ENCODE measurements around the gene RAP1GAP2. TPM values are rescaled to one million over a fixed set of nuclear protein-coding genes. Genes with fewer than 3 reads are reported as not detected.
A peak's percentile ranks its signal among the peaks of the same experiment; 100 is the strongest.
"Not testable (repeated sequence)": the region's sequence is repeated elsewhere in the genome, so short reads cannot be mapped to it uniquely, and the experiment has no call there.

Gene RAP1GAP2
- total RNA-seq, 1 donor, result 29.3 TPM

DNA sequence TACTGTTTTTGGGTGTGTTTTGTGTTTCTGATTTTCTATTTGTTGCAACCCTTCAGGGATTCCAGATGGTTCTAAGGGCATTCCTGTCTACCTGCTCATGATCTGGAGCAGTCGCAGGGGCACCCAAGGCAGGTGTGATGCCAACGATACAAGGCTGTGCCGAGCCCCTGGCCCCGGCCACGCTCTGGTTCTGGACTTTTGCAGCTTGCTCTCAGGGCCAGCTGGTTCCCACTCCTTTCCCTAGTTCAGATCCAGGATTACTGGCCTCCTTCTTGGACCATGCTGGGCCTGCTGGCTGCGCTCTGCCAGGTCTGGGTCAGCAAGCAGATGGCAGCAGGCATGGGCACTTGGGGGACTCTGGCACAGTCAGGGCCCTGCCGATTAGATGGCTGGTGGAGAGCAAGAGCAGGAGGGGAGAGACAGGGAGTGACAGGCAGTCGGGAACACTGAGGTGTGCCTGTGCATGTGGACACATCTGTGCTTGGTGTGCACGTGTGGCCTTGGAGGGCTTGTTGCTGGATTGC lies 15.2 kb upstream of the RAP1GAP2 start:
- H3K4me3 ChIP-seq (ENCODE audit: low read length), result no peak overlapping the region
- no peaks in the 10 kb centered on the region for H3K9me3 ChIP-seq (ENCODE audit: low read depth, low read length)

DNA sequence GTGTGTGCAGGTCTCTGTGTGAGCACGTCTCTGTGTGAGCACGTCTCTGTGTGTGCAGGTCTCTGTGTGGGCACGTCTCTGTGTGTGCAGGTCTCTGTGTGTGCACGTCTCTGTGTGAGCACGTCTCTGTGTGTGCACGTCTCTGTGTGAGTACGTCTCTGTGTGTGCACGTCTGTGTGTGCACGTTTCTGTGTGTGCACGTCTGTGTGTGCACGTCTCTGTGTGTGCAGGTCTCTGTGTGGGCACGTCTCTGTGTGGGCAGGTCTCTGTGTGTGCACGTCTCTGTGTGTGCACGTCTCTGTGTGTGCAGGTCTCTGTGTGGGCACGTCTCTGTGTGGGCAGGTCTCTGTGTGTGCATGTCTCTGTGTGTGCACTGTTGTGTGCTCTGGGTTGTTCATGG lies 14.6 kb upstream of the RAP1GAP2 start:
- not testable (repeated sequence) for H3K27me3 ChIP-seq (ENCODE audit: insufficient read depth, low read length); H3K4me3 ChIP-seq (ENCODE audit: low read length); H3K9me3 ChIP-seq (ENCODE audit: low read depth, low read length)
- H3K4me1 ChIP-seq (ENCODE audit: insufficient read depth, low read length), result peaks cover 10% of the 10 kb centered on the region

More for the DNA sequence above, 15.2 kb upstream of the RAP1GAP2 start:
- Histone ChIP-seq H3K4me1 (ENCODE audit: insufficient read depth, low read length) (peaks cover 4% of the 10 kb centered on the region), H3K27me3 (ENCODE audit: insufficient read depth, low read length) (peaks cover 12% of the 10 kb centered on the region)

DNA sequence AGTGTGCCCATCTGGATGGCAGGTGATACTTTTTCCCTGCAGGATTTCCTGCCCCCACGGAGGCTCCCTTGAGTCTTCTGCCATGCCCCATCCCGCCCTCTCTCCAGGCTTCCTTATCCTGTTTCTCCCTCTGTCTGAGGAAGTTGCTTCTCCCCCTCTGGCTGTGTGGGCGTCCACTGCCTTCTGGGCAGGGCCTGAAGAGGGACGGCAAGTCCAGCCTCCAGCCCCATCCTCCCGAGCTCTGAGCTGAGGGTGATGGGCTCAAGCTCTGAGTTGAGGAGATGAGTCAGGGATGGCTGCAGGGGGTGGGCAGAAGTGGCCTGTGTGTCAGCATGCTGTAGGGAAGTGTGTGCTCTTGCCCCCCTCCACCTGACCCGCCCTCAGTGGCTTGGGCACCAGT lies 14.2 kb upstream of the RAP1GAP2 start:
- no peaks in the 10 kb centered on the region for H3K9me3 ChIP-seq (ENCODE audit: low read depth, low read length)
- no peak overlapping the region for H3K4me3 ChIP-seq (ENCODE audit: low read length)
- H3K4me1 ChIP-seq (ENCODE audit: insufficient read depth, low read length), result peaks cover 12% of the 10 kb centered on the region
- H3K27me3 ChIP-seq (ENCODE audit: insufficient read depth, low read length), result peaks cover 6% of the 10 kb centered on the region

DNA sequence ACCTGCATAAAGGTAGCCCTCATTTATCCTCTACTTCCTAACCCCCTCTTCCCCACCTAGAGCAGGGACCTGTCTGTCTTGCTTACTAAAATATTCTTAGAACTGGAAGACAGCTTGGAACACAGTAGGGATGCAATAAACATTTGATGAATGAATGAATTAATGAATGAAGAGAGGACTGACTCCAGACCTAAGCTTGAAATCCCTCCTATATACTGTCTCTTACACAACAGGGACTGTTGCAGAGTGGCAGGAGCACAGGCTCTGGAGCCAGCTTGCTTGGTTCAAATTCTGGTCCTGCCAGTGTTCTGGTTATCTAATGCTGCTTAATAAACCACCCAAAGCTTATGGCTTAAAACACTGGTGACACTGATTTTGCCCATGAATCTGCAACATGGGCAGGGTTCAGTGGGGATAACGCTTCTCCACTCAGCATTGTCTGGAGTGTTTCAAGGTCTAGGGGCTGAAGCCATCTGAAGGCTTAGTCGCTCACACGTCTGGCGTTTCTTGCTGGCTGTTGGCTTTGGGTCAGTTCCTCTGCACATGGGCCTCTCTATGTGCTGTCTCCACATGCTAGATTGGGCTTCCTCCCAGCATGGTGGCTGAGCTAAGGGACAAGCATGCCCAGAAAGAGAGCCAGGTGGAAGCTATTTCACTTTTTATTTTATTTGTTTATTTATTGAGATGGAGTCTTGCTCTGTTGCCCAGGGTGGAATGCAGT lies 12.8 kb upstream of the RAP1GAP2 start:
- H3K9me3 ChIP-seq (ENCODE audit: low read depth, low read length), result no peaks in the 10 kb centered on the region
- H3K4me3 ChIP-seq (ENCODE audit: low read length), result no peak overlapping the region
- no peaks in the 10 kb centered on the region for H3K27me3 ChIP-seq (ENCODE audit: insufficient read depth, low read length)
- H3K4me1 ChIP-seq (ENCODE audit: insufficient read depth, low read length), result peaks cover 12% of the 10 kb centered on the region

DNA sequence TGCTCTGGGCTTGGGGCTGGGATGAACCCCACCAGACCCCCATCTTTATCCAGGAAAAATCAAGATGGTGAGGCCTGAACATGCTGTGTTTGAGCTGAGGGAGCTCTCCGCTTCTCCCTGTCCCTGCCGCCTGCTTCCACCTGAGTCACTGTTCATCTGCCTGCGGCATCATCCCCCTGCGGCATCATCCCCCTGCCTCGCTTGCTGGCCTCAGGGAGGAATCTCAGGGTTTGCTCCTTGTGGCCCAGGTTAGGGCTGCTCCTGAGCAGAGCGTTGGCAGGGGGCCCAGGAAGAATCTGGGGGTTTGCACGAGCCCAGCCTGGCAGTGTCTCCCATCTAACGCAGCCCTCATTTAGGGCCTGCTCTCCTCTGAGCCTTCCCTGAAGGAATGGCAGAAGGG lies 11.4 kb upstream of the RAP1GAP2 start:
- H3K4me3 ChIP-seq (ENCODE audit: low read length), result no peak overlapping the region
- peaks cover 24% of the 10 kb centered on the region for H3K4me1 ChIP-seq (ENCODE audit: insufficient read depth, low read length)
- H3K27me3 ChIP-seq (ENCODE audit: insufficient read depth, low read length), result no peaks in the 10 kb centered on the region
- no peaks in the 10 kb centered on the region for H3K9me3 ChIP-seq (ENCODE audit: low read depth, low read length)

DNA sequence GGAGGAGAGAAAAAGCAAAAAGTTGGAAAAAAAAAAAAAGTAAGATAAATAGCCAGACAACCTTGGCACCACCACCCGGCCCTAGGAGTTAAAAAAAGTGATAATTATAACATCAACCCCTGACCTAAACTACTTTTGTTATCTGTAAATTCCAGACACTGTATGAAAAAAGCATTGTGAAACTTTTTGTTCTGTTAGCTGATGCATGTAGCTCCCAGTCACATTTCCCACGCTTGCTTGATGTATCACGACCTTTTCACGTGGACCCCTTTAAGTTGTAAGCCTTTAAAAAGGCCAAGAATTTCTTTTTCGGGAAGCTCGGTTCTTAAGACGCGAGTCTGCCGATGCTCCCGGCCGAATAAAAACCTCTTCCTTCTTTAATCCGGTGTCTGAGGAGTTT lies 10.9 kb upstream of the RAP1GAP2 start:
- H3K4me3 ChIP-seq (ENCODE audit: low read length); H3K27me3 ChIP-seq (ENCODE audit: insufficient read depth, low read length); H3K9me3 ChIP-seq (ENCODE audit: low read depth, low read length): not testable (repeated sequence)
- H3K4me1 ChIP-seq (ENCODE audit: insufficient read depth, low read length), result peaks cover 29% of the 10 kb centered on the region

DNA sequence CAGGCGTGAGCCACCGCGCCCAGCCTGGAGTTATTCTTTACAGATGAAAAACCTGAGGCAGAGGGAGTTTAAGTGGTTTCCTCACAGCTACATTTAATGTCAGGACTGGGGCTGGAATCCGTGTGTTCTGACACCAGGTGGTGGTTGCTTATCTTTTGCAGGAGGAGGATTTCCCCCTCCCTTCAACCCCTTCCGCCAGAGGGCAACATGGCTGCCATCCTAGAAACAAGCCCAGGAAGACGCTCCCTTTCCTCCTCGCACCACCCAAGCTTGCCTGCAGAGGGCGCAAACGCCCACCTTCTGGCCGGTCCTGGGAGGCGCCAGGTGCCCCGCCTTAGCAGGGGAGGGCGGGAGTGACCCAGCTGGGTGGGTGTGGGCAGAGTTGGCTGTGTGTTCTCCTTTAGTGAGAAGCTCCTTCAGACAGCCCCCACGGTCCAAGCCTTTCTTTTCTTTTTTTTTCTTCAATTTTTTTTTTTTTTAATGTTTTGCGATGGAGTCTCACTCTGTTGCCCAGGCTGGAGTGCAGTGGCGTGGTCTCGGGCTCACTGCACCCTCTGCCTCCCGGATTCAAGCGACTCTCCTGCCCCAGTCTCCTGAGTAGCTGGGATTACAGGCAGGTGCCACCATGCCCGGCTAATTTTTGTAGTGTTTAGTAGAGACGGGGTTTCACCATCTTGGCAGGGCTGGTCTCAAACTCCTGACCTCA lies 9.9 kb upstream of the RAP1GAP2 start:
- no peaks in the 10 kb centered on the region for H3K9me3 ChIP-seq (ENCODE audit: low read depth, low read length)
- peaks cover 38% of the 10 kb centered on the region for H3K4me1 ChIP-seq (ENCODE audit: insufficient read depth, low read length)
- H3K4me3 ChIP-seq (ENCODE audit: low read length), result no peak overlapping the region
- H3K27me3 ChIP-seq (ENCODE audit: insufficient read depth, low read length), result no peaks in the 10 kb centered on the region

DNA sequence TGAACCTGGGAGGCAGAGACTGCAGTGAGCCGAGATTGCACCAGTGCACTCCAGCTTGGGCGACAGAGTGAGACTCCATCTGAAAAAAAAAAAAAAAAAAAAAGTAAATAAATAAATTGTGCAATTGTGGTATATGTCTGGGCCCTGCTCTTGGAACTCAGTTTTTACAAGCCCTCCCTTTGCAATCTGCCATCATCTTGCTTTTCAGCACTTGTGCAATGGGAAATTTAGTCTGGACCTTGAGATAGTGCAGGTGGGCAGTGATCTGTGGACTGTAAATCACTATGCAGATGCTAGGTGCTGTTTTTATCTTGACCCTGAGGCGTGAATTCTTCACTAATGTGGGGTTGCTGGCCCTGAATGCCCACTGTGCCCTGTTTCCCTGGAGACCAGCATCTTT lies 6.5 kb upstream of the RAP1GAP2 start:
- Histone ChIP-seq H3K27me3 (ENCODE audit: insufficient read depth, low read length) (no peaks in the 10 kb centered on the region), H3K9me3 (ENCODE audit: low read depth, low read length) (no peaks in the 10 kb centered on the region), H3K4me3 (ENCODE audit: low read length) (no peak overlapping the region), H3K4me1 (ENCODE audit: insufficient read depth, low read length) (peaks cover 72% of the 10 kb centered on the region)

DNA sequence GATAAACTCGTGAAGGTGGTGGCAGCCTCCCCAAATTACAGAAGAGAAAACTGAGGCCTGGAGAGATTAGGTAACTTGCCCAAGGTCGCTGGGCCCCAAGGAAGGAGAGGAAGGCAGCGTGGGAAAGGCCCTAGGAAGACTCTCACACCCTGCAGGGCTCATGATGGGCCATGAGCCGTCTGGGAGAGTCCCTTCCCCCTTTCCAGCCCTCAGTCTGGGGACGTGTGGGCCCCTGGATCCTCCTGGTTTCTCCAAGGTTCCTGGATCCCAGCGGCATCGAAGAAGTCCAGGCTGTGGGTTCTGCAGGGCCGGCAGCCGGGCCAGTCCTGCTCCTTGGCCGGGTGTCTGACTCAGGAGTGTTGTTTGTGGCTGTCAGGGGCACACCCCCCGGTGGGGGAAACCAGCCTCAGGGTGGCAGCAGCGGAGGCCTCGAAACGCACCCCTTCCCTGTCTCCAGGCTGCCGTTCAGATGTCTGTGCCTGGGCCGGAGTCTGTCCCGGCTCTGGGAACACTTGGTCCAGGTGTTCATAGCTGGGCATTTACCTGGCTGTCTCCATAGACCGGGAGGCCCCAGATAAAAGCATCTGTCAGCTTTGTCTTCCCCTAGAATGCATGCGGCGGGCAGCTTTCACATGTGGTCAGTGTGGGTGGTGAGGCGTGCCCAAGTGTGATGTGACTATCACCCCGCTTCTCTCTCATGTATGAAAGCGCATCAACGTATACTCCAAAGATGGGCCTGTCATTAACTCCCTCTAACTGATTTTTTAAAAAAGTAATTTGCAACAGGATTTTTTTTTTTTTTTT lies 3.7 kb upstream of the RAP1GAP2 start:
- H3K9me3 ChIP-seq (ENCODE audit: low read depth, low read length), result no peaks in the 10 kb centered on the region
- H3K4me1 ChIP-seq (ENCODE audit: insufficient read depth, low read length), result peaks cover 81% of the 10 kb centered on the region
- H3K4me3 ChIP-seq (ENCODE audit: low read length), result no peak overlapping the region
- H3K27me3 ChIP-seq (ENCODE audit: insufficient read depth, low read length), result no peaks in the 10 kb centered on the region

DNA sequence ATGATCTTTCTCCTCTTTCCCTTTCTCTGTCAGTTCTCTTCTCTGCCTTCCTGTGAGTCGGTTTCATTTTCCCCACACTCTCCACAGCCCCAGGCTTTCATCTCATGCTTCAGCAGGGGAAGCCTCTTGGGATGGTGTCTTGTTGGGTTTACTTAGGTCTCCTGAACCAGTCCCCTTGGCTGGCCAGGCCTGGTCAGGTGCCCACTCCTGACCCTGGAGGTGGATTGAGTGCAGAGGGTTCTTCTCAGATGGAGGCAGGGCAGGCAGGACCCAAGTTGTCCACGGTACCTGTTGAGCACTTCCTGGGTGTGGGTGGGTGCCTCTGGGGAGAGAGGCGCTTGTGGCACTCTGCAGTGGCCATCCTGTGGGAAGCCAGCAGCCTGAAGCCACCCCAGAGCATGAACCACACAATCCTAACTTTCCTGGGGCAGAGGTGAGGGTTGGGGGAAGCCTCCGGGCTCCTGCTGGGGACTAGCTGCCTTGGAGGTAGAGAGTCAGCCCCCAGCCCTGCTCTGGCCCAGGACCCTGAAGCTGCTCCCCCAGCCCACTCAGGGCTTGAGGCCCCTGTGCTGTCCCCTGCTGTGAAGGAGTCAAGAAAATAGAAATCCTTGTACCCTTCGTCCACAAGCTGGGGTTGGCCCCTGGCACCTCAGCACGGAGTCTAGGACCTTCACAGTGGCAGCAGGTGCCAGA lies 2.0 kb upstream of the RAP1GAP2 start:
- Histone ChIP-seq H3K4me3 (ENCODE audit: low read length) (no peak overlapping the region), H3K27me3 (ENCODE audit: insufficient read depth, low read length) (no peaks in the 10 kb centered on the region), H3K4me1 (ENCODE audit: insufficient read depth, low read length) (peaks cover 92% of the 10 kb centered on the region), H3K9me3 (ENCODE audit: low read depth, low read length) (no peaks in the 10 kb centered on the region)

DNA sequence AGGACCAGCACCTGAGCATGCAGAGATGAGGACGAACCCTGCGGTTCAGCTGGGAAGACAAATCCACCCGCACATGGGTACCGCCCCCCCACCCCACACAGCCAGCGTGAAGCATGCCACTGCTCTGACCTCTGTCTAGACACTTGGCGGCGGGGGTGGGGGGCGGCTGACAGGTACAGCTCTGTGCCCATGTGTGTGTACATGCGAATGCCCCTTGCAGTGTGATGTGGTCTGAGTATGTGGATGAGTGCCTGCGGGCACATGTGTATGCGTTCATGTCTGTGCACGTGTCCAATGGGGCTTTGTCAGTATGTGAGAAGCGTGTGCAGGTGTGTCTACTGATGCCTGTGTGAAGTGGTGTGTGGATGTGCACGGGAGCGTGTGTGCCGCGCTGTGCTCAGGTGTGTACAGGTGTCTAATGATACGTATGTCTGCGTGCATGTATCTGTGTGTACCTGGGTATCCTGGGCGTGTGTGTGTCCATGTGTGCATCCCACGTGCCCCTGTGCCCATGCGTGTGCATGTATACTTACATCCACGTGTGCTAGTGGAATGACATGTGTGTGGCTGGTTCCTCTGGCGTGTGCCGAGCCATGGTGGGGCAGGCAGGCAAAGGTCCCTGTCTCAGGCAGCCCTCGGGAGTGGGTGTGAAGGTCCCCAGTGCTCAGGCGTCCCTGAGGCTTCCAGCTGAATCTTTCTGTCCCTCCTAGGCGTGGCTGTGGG lies 636 bp upstream of the RAP1GAP2 start:
- peak overlapping the region; percentile 81 for H3K4me3 ChIP-seq (ENCODE audit: low read length)
- no peaks in the 10 kb centered on the region for H3K27me3 ChIP-seq (ENCODE audit: insufficient read depth, low read length)
- peaks cover 86% of the 10 kb centered on the region for H3K4me1 ChIP-seq (ENCODE audit: insufficient read depth, low read length)
- H3K9me3 ChIP-seq (ENCODE audit: low read depth, low read length), result no peaks in the 10 kb centered on the region

DNA sequence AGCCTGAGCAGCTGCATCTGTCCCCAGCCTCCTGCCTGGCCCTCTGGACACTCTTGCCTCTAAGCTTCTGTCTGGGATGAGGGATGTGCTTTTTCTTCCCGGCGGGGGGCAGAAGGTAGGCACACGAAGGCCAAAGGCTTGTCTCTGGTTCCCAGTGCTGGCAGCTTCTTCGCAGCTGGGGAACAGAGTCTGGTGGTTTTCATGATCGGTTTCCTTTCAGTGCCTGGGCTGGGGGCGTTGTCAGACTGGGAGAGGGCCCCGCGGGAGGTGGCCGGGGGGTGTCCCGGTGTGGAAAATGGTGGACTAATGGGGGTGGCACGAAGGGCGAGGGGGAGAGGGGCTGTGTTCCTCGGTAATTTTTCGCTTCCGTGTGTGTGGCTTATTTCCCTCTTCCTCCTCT lies 988 bp downstream of the RAP1GAP2 start:
- Histone ChIP-seq H3K9me3 (ENCODE audit: low read depth, low read length) (no peaks in the 10 kb centered on the region), H3K4me3 (ENCODE audit: low read length) (peak overlapping the region; percentile 81), H3K27me3 (ENCODE audit: insufficient read depth, low read length) (no peaks in the 10 kb centered on the region), H3K4me1 (ENCODE audit: insufficient read depth, low read length) (peaks cover 73% of the 10 kb centered on the region)

DNA sequence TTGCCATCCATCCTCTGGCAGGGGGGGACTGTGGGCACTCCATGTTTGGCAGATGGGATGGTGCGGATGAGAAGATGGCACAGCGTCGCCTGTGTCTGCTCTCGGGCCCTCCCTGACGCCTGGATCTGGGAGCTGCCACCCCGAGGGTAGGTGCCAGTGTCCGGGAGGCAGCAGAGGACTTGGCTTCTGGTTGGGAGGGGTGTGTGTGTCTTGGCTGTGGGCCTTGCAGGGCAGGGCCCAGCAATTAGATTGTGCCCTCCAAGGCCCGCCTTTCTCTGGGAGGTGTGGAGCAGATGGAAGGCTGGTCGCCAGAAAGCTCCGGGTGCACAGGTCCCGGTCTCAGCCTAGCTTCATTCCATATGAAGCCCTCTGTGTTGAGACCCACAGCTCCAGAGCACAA lies 1.4 kb downstream of the RAP1GAP2 start:
- H3K9me3 ChIP-seq (ENCODE audit: low read depth, low read length), result no peaks in the 10 kb centered on the region
- H3K4me3 ChIP-seq (ENCODE audit: low read length), result peak overlapping the region; percentile 81
- no peaks in the 10 kb centered on the region for H3K27me3 ChIP-seq (ENCODE audit: insufficient read depth, low read length)
- H3K4me1 ChIP-seq (ENCODE audit: insufficient read depth, low read length), result peaks cover 72% of the 10 kb centered on the region

DNA sequence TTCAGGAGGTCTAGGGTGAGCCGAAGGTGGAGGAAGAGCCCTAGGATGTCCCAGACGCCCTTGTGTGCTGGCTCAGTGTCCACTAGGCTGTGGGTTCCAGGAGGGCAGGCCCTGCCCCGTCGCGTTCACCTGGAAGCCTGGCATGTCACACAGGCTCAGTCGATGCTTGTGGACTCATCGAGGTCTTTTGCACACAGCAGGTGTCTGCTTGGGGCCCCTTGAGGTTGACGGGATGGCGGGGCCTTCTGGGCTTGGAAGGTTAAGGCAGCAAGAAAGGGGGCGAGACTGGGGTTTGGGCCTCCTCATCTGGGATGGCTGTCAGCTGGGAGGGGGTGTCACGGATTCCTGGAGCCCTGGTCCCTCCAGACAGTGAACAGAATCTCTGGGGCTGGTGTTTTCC lies 1.9 kb downstream of the RAP1GAP2 start:
- Histone ChIP-seq H3K4me1 (ENCODE audit: insufficient read depth, low read length) (peaks cover 72% of the 10 kb centered on the region), H3K9me3 (ENCODE audit: low read depth, low read length) (no peaks in the 10 kb centered on the region), H3K27me3 (ENCODE audit: insufficient read depth, low read length) (no peaks in the 10 kb centered on the region), H3K4me3 (ENCODE audit: low read length) (peak overlapping the region; percentile 81)

Measured in mononuclear cell (primary cell).